Hindlimb muscle (tissue), 1 donor: Measurements from ENCODE around the gene CUL5. TPM values are rescaled to one million over a fixed set of nuclear protein-coding genes. Genes with fewer than 3 reads are reported as not detected.
A peak's percentile ranks its signal among the peaks of the same experiment; 100 is the strongest.

Experiments
- DNase-seq: peaks from one replicate; pipeline ENCODE4 v3.0.0-alpha.2; 2013
- polyA plus RNA-seq: library from polyadenylated mRNA; unstranded; fragments of 120-200 nt; gene quantifications from one replicate; pipeline ENCODE4 v1.2.1, GENCODE V29; 2013; ENCODE audit not compliant: insufficient read length

Gene CUL5
- polyA plus RNA-seq, result 29.3 TPM

GRCh38 chr11:108008656-108009496, at the start of gene CUL5:
TSS of gene CUL5 (plus strand) at chr11:108008898. CDS start at chr11:108009349, 451 bp downstream.
- peak; percentile 96 for DNase-seq

GRCh38 chr11:107961480-107961879, 47.2 kb upstream of the CUL5 start:
- DNase-seq, result no peak

GRCh38 chr11:107962181-107962580, 46.5 kb upstream of the CUL5 start:
- no peak for DNase-seq

- no peak for DNase-seq
Measured at GRCh38 chr11:107963091-107963490, 45.6 kb upstream of the CUL5 start.

- DNase-seq, result no peak
Measured at GRCh38 chr11:107969219-107969618, 39.5 kb upstream of the CUL5 start.

- DNase-seq, result no peak
Measured at GRCh38 chr11:107970049-107970448, 38.6 kb upstream of the CUL5 start.

- no peak for DNase-seq
Measured at GRCh38 chr11:107973641-107974040, 35.1 kb upstream of the CUL5 start.

GRCh38 chr11:107988397-107989158, 20.1 kb upstream of the CUL5 start:
- no peak for DNase-seq

- no peak for DNase-seq
Measured at GRCh38 chr11:107991868-107992414, 16.8 kb upstream of the CUL5 start.

GRCh38 chr11:107996006-107996776, 12.5 kb upstream of the CUL5 start:
- no peak for DNase-seq

- no peak for DNase-seq
Measured at GRCh38 chr11:107998761-107999160, 9.9 kb upstream of the CUL5 start.

- DNase-seq, result no peak
Measured at GRCh38 chr11:107999759-108000455, 8.8 kb upstream of the CUL5 start.

- no peak for DNase-seq
Measured at GRCh38 chr11:108002476-108002875, 6.2 kb upstream of the CUL5 start.

- no peak for DNase-seq
Measured at GRCh38 chr11:108003623-108004022, 5.1 kb upstream of the CUL5 start.

- DNase-seq, result no peak
Measured at GRCh38 chr11:108007819-108008218, 879 bp upstream of the CUL5 start.

- DNase-seq, result peak; percentile 4
Measured at GRCh38 chr11:108009497-108010370, 1.0 kb downstream of the CUL5 start.

- no peak for DNase-seq
Measured at GRCh38 chr11:108012139-108012725, 3.5 kb downstream of the CUL5 start.

GRCh38 chr11:108016647-108017046, 7.9 kb downstream of the CUL5 start:
- no peak for DNase-seq

- DNase-seq, result no peak
Measured at GRCh38 chr11:108018708-108019107, 10.0 kb downstream of the CUL5 start.

- no peak for DNase-seq
Measured at GRCh38 chr11:108019870-108020540, 11.3 kb downstream of the CUL5 start.
